GM21515 (cell line): ENCODE results near the gene LDLRAD4.

Experiments used
- ATAC-seq: cut with Tn5 transposase; IDR thresholded peaks from one replicate; pipeline ENCODE4 v1.9.1; 2021; ENCODE audit not compliant: unreplicated experiment

LDLRAD4 gene

DNA sequence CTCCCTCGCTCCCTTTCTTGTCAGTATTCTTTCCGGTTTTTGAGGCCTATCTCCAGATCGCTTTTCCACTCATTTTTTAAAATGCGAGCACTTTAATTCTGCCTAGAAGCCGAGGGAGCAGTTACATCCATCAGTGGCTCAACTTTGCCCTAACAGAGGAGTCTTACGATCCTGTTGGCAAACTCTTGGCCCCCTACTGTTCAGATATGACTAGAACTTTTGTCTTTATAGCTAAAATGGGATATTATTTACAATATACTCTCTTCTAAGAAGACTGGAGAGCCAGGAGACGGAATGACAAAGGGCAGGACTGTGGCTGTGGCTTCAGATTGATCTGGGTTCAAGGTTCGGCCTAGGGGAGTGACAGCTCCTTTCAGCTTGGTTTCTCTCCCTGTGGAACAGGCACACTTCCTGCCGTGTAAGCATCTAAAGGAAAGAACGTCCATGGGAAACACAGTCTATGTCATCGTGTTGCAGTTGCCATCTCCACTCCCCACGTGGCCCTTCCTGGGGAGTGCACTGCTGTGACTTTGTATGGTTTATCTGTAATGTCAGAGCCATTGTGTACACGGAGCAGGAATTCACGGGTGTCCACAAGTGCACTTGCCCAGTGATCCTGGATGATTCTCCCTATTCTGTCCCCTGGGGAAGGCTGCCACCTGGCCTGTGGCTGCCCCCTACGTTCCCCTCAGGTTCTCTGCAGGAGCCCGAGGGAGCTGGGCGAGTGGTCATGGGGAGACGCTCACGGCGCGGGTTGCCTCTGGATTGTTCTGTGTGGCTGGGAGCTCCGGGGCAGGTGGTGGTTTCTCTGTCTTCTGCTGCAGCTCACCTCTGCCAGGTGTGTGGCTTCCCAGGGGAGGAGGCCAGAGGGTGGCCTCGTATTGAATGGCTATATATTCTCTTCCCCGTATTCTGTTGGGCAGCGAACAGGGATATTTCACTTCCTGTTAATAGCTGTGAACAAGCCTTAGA is 222.0 kb downstream of the LDLRAD4 start:
- no peak for ATAC-seq

DNA sequence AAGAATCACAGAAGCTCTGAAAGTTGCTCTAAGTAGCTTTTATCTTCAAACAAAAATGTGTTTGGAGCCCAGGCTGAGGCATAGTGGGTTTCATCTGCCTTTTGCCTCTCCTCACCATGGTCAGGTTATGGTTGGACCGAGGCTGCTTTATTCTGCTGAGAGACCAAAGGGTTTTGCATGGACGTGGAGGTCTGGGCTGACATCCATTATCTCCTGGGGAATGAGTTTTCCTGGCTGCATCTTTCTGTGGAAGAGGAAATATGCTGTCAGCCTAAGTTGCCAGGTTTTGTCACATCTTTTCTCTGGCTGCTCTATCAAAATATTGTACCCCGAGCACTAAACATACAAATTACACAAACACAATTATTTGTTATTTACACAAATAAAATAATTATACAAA is 223.2 kb downstream of the LDLRAD4 start:
- ATAC-seq: no peak

DNA sequence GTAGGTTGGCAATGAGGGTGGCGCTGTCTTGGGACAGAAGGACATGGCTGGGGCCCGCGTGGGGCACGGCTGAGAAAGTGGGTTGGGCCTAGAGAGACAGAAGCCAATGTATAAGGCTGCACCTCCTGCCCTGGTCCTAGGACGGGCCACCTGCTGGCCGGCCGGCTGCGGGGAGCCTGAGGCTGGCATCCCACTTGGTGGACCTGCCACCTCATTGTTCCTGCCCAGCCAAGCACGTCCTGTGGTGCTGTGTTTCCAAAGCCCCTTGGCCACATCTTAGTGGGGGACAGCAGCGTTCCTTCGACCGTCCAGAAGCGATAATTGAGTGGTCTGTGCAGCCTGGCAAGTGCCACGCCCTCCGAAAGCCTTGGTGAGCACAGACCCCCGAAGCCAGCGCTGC is 223.9 kb downstream of the LDLRAD4 start:
- no peak for ATAC-seq

DNA sequence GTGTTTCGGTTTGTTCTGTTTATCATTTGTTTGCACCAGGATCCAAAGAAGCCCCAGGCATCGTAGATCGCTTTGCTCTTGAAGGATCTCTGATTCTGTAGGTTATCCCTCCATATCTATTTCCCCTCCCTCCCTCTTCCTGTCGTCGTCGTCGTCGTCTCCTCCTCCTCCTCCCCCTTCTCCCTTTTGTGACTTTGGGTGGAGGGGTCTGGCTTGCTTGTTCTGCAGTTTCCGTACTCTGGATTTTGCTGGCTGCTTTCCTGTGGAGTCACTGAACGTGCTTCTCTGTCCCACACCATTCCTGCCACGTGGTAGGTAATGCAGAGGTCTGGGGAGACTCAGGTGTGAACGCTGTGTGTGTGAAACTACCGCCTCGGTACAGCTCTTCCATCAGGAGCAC is 225.0 kb downstream of the LDLRAD4 start:
- no peak for ATAC-seq

DNA sequence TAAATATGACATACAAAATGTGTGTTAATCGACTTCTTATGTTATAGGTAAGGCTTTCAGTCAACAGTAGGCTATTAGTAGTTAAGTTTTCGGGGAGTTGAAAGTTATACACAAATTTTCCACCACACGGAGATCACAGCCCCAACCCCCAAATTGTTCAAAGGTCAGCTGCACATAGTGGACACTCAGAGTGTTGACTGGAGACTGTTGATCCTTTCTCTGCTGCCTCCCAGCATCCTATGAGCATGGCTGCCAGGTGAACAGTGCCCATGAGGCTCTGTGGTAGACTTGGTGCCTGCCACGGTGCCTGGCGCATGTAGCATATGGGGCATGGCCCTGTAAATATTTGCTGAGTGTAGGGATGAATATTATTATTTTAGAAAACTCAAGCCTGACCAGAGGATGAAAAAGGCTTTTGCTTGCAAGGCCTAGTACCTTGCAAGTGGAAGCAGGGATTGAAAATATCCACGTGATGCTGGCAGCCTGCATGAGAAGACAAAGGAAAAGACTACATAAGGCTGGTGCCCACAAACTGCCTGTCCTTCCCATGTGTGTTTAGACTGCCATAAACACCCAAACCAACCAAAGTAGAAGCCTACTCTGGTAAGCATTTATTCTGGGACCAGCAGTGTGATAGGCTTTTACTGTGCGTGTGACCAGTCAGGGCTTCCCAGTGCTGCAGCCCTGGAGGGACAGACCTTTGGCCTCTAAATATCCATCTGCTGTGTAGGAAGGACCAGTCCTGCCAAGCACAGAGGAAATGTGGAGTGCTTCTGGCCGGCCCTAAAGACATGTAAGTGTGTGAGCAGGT is 226.1 kb downstream of the LDLRAD4 start:
- no peak for ATAC-seq

DNA sequence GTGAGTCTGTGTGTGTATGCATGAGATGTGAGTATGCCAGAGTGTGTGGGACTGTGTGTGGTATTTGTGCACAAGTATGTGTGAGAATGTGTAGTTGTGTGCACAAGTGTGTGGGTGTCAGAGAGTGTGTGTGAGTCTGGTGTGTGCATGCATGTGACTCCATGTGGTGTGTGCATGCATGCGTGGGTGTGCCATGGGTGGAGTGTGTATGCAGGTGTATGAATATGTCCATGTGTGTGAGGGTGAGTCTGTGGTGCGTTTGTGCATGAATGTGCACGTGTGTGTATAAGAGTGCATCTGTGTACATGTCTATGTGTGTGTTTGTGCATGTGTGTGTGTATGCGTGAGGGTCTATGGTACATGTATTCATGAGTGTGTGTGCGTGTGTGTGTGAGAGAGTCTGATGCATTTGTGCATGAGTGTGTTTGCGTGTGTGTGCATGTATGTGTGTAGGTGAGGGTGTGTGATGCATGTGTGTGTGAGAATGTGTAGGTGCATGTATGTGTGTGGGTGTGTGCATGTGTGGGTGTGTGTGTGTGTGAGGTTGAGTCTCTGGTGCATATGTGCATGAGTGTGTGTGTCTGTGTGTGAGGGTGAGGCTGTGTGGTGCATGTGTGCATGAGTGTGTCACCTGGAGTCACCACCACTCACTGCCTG is 226.8 kb downstream of the LDLRAD4 start:
- no peak for ATAC-seq

DNA sequence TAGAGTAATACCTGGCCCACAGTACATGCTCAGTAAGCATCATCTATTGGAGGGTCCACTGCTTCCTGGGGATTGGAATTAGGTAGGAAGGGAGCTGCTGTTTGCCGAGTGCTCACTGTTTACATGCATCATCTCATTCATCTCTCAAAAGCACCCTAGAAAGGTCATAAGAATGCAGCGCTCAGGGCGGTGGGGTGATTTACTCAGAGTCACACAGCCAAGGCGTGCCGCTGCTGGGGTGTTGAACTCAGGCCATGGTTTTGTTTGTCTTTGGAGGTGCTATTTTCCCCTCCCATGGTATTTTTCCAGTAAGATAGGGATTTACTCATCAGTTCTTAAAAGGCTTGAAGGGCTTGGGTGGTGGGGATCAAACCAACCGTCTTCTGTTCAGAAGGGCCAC is 227.5 kb downstream of the LDLRAD4 start:
- no peak for ATAC-seq

DNA sequence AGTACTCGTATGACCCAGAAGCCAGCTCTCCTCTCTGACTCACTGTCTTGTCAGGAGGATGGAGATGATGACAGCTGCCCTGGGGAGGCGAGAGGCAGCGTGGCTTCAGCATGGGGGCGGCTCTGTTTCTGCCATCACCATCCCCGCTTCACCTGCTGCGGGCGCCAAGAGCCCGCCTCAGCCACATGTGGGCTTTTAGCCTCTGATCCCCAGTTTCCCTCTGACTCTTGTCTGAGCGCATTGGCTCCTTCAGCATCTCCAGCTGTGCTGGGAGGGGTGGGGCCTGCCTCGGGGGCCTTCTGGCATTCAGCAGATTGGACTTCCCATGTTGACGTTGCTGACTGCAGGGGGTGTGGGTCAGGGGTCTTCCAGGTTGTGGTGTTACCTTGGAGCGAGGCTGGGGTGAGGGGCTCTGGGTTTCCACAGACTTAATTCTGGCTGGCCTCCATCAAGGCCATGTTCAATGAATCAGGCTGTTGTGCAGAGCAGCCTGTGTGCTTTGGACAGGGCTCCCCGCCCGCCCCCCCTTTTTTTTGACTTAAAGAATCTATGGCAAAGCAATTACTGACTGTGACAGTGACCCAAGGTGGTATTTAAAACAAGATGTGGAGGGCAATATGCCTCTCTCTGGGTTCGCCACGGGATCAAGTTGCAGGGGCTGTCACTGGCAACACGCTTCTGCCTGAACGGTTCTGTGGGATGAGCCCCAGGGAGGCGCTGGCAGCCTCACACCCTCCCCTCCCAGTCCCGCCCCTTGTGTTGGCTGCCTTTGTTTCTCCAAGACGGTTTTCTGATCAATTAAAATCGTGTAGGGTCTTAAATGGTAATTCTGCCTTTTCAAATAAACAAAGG is 228.3 kb downstream of the LDLRAD4 start:
- no peak for ATAC-seq

DNA sequence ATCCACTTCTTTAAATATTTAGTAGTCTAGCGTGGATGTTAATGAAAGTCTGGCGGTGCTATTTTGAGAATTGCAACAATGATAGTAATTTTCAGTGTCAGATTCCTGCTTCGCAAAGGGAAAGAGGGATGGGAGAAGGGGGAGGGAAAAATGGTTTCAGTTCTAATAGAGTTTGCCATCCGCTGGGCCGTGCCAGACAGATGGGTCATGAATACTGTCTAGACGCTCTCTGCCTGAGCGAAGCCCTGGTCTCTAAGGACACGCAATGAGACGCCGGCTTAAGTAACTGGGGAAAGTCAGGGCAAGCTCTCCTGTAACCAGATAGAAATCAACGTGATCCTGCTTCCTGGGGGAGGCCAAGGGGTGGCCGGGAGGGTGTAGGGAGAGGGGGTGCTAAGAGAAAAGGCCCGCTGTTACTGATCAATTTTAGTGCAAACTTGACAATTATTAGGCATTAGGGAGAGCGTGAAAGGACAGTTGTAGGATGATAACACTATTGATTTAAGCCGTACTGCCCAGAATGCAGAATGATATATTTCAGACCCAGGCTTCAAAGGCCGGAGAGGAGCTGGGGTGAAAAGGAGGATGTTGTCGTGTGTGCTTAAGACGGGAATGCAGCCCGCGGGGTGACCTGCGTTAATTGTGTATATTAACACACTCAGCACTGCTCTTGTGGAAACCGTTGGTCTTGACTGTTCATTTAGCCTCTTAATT is 229.2 kb downstream of the LDLRAD4 start:
- no peak for ATAC-seq

DNA sequence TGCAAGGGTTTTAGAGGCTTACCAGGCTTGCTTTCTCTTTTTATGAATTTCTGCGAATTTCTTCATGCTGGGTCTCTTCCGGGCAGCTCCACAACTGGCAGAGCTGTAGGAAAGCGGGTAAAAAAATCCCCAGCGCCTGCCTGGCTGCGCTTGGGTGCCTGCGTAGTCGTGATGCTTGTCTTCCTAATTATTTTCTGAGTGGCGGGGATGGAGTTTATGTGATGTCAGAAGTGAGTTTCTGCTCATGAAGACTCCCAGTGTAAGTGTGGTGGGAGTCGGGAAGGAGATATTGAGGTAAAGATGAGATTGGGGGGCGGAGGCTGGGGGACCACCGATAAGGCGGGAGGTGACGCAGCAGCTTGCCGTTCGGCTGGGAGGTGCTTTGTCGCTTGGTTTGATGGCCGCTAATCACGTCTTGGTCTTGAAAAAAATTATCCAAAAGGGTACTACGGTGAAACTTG is 229.8 kb downstream of the LDLRAD4 start:
- no peak for ATAC-seq

DNA sequence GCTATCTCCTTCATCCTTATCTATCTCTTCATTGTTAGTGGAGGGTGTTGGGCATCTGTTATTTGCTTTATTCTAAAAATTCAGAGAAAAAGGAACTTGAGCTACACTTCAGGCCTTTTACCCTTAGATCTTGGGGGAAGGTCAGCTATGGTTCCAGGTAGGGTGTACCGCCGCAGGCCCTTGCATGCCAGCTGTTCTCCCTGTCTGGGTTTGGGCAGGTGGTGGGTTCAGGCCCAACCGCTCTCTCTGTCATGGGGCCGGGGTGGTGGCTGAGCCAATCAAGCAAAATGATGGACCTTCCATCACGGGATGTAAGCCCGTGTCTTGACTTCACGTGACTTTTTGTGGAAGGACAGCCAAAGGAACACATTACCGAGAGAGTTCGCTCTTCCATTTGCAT is 231.1 kb downstream of the LDLRAD4 start:
- no peak for ATAC-seq

DNA sequence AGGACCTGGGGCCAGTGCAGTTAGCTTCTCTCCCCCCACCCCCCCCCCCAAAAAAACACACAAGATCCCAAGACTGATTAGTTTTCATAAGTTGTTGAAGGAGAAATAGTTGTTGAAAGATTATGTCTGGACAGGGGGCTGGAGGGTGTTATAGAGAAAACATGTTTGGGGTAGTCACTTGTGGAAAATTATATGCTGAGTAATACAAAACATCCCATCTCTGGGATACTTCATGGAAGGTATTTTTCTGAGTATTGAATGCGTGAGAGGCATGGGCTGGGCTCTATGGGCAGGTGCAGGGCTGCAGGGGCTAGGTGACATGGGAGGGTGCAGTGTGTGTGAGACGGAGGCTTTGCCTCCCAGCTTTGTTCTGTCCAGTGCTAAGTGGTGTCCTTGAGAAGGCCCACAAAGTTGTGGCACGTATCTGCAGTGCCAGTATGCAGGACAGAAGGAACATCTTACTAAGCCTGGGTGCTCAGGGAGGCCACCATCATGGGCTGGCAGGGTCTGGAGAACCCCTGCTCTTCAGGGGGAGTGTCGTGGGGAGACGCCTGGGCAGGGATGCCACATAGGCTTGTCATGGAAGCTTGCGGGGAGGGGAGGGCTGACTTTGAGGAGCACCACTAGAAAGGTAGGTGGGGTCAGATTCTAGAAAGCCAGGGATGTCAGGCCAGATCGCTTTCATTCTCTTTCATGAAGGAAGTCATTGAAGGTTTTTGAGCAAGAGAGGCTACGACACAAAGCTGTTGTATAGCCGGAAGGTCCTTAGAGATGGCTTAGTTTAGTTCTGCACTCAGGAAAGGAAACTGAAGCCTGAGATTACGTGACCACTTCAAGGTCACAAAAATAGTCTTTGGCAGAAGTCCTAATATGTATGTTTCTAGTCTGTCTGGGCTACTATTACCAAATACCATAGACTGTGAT is 232.0 kb downstream of the LDLRAD4 start:
- peak; percentile 78 for ATAC-seq

DNA sequence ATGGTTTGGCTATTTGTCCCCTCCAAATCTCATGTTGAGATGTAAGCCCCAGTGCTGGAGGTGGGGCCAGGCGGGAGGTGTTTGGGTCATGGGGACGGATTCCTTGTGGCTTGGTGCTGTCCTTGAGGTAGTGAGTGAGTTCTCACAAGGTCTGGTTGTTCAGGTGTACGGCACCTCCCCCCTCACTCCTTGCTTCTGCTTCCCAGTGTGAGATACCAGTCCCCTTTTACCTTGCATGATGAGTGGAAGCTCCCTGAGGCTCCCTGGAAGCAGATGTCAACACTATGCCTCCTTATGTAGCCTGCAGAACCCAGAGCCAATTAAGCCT is 232.6 kb downstream of the LDLRAD4 start:
- ATAC-seq: no peak

DNA sequence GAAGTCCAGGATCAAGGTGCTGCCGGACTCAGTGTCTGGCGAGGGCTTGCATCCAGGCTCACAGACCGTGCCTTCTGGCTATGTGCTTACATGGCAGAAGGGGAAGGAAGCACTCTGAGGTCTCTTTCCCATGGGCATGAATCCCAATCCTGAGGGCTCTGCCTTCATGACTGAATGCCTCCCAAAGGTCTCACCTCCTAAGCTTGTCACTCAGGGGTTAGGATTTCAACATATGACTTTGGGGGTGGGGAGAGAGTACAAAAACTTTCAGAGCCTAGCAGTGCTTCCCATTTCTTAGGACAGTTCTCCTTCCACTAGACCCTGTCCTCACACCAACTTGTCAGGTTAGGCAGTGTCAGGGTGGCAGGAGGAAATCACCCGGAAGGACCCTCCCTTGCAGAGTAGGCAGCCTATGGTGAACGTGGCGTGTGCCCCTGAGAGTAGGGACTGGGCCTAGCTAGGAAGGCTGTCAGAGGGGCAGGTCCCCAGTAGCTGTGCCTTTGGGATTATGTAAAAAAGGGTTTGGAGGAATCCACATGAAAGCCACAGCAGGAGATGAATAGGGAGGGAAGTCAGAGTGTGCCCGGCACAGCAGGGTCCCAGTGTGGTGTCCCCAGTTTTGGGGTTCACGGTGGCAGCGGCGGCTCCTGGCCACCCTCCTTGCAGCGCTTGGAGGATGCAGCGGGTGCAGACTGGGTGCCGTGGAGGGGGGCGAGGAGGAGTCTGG is 233.3 kb downstream of the LDLRAD4 start:
- no peak for ATAC-seq

DNA sequence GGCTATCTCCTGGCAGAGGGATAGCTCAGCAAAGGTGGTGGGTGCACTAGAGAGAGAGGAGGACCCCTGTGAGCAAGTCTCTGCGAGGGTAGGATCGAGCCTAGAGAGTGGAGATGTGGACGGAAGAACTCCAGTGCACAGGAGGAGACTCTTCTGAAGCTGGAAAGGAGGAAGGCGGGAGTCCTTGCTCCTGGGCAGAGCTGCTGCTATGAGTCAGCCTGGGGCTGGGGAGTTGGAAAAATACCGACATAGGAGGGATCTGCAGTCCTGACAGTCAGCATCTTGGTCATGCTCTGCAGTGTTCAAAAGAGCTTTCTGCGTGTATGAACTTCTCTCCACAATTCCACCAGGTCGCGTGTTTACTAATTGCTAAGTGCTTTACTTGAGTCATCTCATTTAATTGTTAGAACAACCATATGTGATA is 233.8 kb downstream of the LDLRAD4 start:
- ATAC-seq: no peak

DNA sequence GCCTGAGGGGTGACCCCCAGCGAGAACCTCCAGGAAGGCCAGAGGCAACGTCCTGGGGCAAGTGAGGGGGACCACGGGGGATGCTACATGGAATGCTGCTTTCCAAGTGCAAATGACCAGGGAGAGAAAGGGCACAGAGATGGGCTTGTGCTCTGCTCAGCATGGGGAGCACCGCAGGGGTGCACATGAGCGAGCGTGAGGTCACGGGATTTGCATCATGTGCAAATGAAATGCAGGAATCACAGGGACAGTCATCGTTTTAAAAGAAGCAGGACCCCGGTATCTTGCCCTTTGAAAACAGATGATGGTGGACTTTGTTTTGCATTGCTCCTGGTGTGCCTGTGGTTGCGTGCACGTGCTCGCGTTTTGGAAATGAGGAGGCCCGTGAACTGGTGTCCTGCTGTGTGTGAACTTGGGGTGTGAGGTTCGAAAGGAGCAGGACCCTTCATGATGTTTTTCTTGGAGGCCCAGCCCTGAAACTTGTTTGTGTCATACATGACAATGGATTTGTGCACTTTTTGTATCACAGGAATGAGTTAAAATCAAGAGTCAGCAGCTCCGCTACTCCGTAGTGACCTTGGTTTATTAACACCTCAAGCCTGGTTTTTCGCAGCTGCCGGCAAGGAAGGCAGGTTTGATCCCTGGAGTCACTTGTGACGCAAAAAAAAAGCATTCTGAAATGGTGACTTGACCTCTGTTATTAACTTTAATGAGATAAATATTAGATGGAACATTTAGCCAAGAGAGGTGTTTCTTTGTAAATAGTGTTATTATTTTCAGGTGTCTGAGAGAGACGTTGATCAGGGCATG is 234.5 kb downstream of the LDLRAD4 start:
- ATAC-seq: no peak

DNA sequence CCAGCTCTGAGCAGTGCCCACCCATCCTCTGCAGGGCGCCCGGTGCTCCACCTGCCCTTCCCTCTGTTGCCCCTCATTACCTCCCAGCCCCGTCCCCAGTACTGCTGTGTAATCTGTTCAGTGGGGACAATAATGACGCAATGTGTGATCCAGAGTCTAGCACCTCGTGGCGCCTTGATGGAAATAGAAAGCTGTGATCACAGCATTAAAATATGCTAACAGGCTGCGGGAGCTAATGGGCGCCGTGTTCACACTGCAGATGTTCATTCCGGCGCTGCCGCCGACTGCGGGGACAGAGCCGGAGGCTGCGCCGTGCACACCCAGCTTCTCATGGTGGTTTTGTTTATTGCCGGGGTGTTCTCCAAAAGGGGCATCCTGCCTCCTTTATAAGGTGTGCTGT is 235.2 kb downstream of the LDLRAD4 start:
- ATAC-seq: no peak
